ENCODE data around the gene SHISA7.

Gene SHISA7

DNA sequence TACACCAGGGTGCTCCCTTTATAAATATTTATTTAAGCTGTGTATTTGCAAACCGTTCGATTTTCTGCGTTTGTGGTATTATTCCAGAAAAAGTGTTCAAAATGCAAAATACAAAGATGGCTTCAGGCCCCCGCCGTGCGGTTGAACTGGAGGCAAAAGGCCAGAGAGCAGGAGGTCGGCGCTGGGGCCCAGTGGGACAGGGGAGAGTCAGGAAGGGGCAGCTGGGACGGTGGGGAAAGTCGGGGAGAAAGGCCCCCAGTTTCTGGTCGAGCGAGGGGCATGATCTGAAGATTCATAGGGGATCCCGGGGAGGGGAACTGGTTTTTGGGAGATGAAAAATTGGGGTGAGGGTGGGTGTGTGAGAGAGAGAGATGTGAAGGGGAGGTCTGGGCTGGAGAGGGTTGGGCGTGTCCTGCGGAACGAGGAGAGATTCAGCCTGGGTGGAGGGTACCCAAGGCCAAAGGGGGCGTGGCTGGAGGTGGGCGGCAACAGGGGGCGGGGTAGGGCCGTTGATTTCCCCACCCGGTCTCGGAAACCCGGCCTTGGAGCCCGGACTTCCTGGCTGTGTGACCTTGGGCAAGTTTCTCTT lies 17.7 kb upstream of the SHISA7 start:
- H3K4me3 ChIP-seq (ENCODE audit: low read depth, low read length), result peak overlapping the region; percentile 67
- DNase-seq (ENCODE audit: low read depth), result peak; percentile 72
- TF ChIP-seq POLR2A (IDR thresholded peaks at IDR 0.05; ENCODE audit: extremely low read depth, insufficient read length), result no peak
- TF ChIP-seq, protein P1, sequence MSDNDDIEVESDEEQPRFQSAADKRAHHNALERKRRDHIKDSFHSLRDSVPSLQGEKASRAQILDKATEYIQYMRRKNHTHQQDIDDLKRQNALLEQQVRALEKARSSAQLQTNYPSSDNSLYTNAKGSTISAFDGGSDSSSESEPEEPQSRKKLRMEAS (IDR thresholded peaks at IDR 0.05; ENCODE audit: low read depth, low read length), result no peak
- TF ChIP-seq, protein P2, sequence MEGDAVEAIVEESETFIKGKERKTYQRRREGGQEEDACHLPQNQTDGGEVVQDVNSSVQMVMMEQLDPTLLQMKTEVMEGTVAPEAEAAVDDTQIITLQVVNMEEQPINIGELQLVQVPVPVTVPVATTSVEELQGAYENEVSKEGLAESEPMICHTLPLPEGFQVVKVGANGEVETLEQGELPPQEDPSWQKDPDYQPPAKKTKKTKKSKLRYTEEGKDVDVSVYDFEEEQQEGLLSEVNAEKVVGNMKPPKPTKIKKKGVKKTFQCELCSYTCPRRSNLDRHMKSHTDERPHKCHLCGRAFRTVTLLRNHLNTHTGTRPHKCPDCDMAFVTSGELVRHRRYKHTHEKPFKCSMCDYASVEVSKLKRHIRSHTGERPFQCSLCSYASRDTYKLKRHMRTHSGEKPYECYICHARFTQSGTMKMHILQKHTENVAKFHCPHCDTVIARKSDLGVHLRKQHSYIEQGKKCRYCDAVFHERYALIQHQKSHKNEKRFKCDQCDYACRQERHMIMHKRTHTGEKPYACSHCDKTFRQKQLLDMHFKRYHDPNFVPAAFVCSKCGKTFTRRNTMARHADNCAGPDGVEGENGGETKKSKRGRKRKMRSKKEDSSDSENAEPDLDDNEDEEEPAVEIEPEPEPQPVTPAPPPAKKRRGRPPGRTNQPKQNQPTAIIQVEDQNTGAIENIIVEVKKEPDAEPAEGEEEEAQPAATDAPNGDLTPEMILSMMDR (IDR thresholded peaks at IDR 0.05; ENCODE audit: low read depth, low read length), result no peak

DNA sequence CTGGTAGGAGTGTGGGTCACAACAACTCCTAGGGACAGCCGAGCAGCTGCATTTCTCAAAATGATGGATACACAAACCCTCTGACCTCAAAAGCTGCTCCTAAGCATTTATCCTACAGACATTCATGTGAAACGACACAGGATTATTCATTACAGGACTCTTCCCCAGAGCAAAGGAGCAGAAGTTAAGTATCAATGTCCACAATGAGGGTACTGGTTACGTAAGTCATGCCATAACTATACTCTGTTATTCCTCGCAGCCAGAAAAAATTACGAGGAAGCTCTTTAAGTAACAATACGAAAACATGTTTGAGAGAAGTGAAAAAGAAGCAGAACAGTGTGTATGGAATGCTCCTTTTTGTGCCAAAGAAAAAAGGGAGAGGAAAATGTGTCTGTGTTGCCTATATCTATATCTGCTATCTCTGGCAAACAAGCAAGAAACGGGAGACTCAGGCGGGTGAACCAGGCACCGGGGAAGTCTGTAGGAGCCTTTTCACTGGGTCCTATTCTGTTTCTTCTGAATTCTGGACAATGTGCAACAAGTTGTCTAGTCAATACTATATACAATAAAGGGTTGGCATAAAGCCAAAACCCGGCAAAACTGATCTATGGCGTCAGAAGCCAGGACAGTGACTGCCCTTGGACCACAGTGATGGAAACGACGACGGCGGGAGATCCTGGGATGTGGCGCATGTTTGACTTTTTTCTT lies 17.0 kb upstream of the SHISA7 start:
- no peak for TF ChIP-seq POLR2A (IDR thresholded peaks at IDR 0.05; ENCODE audit: extremely low read depth, insufficient read length)
- no peak for TF ChIP-seq MYC (IDR thresholded peaks at IDR 0.05; ENCODE audit: low read depth, low read length)
- TF ChIP-seq, protein P2 (IDR thresholded peaks at IDR 0.05; ENCODE audit: low read depth, low read length), result no peak
- TF ChIP-seq, protein P1 (IDR thresholded peaks at IDR 0.05; ENCODE audit: low read depth, low read length), result no peak
- H3K4me3 ChIP-seq (ENCODE audit: low read depth, low read length), result no peak overlapping the region
- no peak for DNase-seq (ENCODE audit: low read depth)

DNA sequence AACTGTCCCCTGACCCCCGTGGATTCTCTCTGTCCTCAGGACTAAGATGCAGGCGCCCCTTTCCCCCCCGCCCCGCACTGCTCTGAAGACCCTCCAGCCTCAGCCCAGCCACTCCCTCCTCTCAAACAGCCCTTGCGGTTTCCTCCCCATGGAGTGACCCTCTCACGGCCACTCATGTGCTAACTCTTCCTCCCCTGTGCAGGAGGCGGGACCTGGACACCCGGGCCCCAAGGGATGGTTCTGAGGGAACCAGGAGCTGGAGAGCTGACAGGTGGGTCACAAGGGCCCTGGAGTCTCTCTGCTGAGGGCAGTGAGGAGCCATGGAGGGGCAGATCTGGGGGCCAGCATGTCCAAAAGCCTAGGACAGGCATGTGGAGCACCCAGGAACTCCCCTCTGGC lies 16.4 kb upstream of the SHISA7 start:
- no peak overlapping the region for H3K4me3 ChIP-seq (ENCODE audit: low read depth, low read length)
- TF ChIP-seq POLR2A (IDR thresholded peaks at IDR 0.05; ENCODE audit: extremely low read depth, insufficient read length) (no peak), MYC (IDR thresholded peaks at IDR 0.05; ENCODE audit: low read depth, low read length) (no peak)
- TF ChIP-seq, protein P1 (IDR thresholded peaks at IDR 0.05; ENCODE audit: low read depth, low read length), result no peak
- TF ChIP-seq, protein P2 (IDR thresholded peaks at IDR 0.05; ENCODE audit: low read depth, low read length), result no peak
- DNase-seq (ENCODE audit: low read depth), result no peak

DNA sequence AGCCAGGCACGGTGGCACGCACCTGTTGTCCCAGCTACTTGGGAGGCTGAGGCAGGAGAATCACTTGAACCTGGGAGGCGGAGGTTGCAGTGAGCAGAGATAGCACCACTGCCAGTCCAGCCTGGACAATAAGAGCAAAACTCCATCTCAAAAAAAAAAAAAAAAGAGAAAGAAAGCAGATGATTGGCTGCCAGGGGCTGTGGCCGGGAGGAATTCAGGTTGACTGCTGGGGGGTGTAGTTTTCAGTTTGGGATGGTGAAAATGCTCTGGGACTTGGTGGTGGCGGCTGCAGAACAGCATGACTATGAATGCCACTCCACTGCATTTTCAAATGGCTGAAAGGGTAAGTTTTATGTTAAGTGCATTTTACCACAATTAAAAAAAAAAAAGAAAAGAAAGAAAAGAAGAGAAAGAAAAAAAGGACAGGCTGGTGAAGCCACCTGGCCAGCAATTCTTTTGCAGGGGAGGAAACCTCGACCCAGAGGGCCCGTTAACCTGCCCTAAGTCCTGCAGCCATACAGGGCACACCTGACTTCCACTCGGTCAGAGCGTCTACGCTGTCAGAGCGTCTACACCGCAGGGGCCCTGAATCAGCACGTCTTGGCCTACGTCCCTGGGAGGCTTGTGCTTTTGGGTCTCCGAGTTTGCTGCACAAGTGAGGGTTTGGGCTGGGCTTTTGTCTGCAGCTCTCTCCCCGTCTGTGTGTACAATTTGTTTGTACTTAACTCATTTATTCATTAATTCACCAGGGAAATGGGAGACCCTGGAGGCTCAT lies 14.8 kb upstream of the SHISA7 start:
- H3K4me3 ChIP-seq (ENCODE audit: low read depth, low read length), result no peak overlapping the region
- DNase-seq (ENCODE audit: low read depth), result no peak
- TF ChIP-seq, protein P2 (IDR thresholded peaks at IDR 0.05; ENCODE audit: low read depth, low read length), result no peak
- TF ChIP-seq POLR2A (IDR thresholded peaks at IDR 0.05; ENCODE audit: extremely low read depth, insufficient read length) (no peak), MYC (IDR thresholded peaks at IDR 0.05; ENCODE audit: low read depth, low read length) (no peak)
- TF ChIP-seq, protein P1 (IDR thresholded peaks at IDR 0.05; ENCODE audit: low read depth, low read length), result no peak

DNA sequence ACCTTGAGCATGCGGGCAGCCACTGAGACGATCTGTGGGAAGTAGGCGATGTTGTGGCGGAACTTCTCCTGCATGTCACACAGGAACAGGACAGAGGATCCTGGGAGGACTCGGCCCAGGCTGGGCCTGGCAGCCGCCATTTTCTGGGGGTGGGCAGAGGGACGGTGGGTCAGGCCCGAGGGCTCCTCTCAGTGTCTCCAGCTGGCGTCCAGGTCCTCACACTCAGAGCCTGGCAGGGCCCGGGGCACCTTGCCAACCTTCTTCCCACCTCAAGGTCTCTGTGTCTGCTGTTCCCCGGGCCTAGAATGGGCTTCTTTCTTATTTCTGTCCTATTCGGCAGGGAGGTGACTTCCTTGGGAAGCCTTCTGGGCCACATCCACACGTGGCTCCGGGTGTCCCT lies 13.2 kb upstream of the SHISA7 start:
- no peak for DNase-seq (ENCODE audit: low read depth)
- TF ChIP-seq MYC (IDR thresholded peaks at IDR 0.05; ENCODE audit: low read depth, low read length) (no peak), POLR2A (IDR thresholded peaks at IDR 0.05; ENCODE audit: extremely low read depth, insufficient read length) (no peak)
- TF ChIP-seq, protein P2 (IDR thresholded peaks at IDR 0.05; ENCODE audit: low read depth, low read length), result no peak
- TF ChIP-seq, protein P1 (IDR thresholded peaks at IDR 0.05; ENCODE audit: low read depth, low read length), result no peak
- H3K4me3 ChIP-seq (ENCODE audit: low read depth, low read length), result no peak overlapping the region
